GM12874 (cell line): ENCODE data around the gene NFIA.

ENCODE experiments used
- TF ChIP-seq, protein P1 (sequence below): IDR thresholded peaks from 2 replicates; pipeline ENCODE4 v1.5.1; 2011; ENCODE audit warnings: low read depth, mild to moderate bottlenecking, control low read depth, low read length, moderate library complexity; ENCODE audit not compliant: insufficient read depth

NFIA gene

DNA sequence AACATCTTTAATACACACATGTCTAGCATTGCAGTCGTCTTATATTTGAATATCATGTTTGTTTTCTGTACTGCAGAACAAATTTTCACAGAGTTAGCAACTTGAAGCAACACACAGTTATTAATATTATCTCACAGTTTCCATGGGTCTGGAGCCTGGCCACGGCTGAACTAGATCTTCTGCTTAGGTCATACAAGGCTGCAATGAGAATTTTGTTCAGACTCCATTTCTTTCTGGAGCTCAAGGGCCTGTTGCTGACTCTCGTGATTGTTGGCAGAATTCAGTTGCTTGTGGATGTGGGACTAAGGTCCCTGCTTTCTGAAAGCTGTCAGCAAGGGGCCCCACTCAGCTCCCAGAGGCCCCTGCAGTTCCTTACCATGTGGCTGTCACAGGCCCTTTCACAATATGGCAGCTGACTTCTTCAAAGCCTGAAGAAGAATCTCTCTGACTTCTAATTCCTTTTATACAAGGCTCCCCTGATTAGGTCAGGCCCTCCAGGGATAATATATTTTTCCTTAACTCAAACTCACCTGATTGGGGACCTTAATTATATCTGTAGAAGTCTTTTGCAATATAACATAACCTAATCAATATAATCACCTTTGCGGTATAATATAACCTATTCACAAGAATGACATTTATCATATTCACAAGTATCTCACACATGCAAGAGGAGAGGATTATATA, 296.3 kb downstream of the NFIA start:
- TF ChIP-seq, protein P1, sequence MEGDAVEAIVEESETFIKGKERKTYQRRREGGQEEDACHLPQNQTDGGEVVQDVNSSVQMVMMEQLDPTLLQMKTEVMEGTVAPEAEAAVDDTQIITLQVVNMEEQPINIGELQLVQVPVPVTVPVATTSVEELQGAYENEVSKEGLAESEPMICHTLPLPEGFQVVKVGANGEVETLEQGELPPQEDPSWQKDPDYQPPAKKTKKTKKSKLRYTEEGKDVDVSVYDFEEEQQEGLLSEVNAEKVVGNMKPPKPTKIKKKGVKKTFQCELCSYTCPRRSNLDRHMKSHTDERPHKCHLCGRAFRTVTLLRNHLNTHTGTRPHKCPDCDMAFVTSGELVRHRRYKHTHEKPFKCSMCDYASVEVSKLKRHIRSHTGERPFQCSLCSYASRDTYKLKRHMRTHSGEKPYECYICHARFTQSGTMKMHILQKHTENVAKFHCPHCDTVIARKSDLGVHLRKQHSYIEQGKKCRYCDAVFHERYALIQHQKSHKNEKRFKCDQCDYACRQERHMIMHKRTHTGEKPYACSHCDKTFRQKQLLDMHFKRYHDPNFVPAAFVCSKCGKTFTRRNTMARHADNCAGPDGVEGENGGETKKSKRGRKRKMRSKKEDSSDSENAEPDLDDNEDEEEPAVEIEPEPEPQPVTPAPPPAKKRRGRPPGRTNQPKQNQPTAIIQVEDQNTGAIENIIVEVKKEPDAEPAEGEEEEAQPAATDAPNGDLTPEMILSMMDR = no peak

DNA sequence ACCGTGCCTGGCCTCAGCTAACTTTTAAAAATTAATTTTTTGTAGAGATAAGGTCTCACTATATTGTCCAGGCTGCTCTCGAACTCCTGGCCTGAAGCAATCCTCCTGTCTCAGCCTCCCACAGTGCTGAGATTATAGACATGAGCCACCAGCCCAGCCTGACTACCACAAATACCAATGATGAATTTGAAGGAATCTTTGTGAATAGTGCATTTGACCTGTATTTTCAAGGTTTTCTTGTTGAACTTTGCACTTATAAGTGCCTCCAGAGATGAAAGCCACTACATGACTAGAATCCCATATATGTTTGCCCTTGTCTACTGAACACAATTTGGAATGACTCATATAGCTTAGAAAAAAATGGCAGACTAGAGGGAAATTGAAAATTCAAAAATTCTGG, 297.3 kb downstream of the NFIA start:
- TF ChIP-seq, protein P1 = no peak

DNA sequence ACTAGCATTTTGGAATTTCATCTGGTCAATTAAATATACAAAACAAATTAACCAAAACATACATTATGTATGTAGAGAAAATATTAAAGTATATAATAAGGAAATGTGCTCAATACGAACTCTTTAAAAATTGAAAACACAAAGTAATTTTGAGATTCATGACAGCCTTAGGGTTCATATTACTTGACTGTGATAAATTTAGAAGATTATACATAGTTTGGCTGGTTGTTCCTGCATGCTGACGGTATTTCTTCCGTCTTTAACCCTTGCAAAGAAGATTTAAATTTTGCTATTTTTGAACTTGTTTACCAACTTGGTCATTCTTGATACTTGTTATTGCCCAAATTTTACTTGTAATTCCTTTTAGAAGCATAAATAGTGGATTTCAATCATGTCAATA, 298.2 kb downstream of the NFIA start:
- TF ChIP-seq, protein P1 = no peak

DNA sequence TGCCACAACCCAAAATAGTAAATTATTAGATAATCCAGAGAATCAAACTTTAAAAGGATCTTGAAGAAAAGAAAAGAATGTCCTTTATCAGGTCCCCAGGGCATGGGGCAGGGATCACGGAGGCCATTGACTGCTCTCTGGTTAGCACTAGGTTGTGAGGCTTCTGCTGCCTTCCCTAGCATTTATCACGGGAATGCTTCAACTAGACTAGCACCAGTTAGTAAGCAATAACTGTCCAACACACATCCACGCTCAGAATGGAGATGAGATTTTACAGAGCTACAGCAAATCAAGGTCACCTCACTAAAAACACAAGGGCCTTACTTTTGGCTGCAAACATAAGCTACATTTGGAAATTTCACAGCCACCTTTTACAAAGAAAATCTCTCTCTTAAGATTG, 304.0 kb downstream of the NFIA start:
- TF ChIP-seq, protein P1 = no peak

DNA sequence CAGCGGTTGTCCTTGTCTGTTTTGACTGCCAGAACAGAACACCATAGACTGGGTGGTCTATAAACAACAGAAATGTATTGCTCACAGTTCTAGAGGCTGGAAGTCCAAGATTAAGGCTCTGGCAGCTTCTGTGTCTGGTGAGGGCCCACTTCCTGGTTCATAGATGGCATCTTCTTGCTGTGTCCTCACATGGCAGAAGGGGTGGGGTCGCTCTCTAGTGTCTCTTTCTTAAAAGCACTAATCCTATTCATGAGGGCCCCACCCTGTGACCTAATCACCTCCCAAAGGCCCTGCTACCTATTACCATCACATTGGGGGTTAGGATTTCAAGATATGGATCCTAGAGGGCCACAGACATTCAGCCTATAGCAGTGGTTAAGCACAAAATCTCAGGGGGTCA, 304.4 kb downstream of the NFIA start:
- TF ChIP-seq, protein P1 = no peak

DNA sequence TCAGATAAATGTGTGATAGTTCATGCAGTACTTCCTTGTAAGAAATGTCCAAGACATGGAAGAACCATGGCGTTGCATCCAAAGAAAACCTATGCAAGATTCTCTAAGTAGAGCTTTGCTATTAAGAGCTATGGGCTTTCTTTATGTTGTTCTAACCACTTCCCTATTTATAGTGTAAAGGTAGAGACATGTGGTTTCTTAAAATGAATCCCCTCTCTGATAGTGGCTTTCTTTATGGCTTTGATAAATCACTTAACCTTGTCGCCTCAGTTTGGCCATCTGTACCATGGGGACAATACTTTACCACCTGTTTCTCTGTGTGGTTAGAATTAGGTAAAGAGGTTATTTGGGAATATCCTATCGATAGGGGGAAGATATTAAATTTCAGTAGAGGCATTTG, 305.5 kb downstream of the NFIA start:
- TF ChIP-seq, protein P1 = no peak

DNA sequence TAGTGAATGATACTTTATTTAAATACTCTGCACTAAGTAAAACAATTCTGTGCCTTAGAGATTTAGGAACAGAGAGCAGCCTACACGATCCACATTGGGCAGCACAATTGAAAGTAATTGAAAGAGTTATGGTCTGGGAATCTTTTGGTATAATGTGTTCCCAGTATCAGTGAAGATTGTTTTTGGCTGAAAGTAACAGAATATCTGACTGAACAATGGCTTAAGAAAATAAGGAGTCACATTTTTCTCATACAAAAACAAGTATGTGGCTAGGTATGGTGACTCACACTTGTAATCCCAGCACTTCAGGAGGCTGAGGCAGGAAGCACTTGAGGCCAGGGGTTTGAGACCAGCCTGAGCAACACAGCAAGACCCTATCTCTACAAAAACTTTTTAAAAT, 306.2 kb downstream of the NFIA start:
- TF ChIP-seq, protein P1 = no peak
